ENCODE results near the gene TLK1.

DNA sequence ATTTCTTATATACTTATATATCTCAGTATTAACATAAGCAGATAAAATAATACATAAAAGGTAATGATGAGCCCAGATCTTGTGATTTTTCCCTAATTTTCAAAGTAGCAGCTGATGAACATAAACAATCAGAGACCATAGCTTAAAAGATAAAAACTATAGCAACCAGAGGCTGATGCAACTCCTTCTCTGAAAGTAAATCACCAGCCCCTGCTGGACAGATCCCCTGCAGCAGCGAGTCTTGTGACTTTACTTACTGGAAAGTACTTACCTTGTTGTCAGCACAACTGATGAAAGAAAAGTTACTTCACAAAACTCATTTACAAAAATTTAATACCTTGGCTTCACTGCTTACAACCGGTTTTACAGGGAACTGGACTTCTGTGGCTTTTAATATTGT lies 164.4 kb downstream of the TLK1 start:
- TF ChIP-seq YY1 (IDR thresholded peaks at IDR 0.05), result no peak
- TF ChIP-seq, protein P1, sequence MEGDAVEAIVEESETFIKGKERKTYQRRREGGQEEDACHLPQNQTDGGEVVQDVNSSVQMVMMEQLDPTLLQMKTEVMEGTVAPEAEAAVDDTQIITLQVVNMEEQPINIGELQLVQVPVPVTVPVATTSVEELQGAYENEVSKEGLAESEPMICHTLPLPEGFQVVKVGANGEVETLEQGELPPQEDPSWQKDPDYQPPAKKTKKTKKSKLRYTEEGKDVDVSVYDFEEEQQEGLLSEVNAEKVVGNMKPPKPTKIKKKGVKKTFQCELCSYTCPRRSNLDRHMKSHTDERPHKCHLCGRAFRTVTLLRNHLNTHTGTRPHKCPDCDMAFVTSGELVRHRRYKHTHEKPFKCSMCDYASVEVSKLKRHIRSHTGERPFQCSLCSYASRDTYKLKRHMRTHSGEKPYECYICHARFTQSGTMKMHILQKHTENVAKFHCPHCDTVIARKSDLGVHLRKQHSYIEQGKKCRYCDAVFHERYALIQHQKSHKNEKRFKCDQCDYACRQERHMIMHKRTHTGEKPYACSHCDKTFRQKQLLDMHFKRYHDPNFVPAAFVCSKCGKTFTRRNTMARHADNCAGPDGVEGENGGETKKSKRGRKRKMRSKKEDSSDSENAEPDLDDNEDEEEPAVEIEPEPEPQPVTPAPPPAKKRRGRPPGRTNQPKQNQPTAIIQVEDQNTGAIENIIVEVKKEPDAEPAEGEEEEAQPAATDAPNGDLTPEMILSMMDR (IDR thresholded peaks at IDR 0.05; ENCODE audit: low read depth, low read length, missing input control), result no peak
- no peak for TF ChIP-seq SP1 (IDR thresholded peaks at IDR 0.05)
- no peak for TF ChIP-seq RAD21 (IDR thresholded peaks at IDR 0.05)
- TF ChIP-seq EGR1 (IDR thresholded peaks at IDR 0.05; ENCODE audit: low read depth in 2 of 2), result no peak
- TF ChIP-seq, protein P2, sequence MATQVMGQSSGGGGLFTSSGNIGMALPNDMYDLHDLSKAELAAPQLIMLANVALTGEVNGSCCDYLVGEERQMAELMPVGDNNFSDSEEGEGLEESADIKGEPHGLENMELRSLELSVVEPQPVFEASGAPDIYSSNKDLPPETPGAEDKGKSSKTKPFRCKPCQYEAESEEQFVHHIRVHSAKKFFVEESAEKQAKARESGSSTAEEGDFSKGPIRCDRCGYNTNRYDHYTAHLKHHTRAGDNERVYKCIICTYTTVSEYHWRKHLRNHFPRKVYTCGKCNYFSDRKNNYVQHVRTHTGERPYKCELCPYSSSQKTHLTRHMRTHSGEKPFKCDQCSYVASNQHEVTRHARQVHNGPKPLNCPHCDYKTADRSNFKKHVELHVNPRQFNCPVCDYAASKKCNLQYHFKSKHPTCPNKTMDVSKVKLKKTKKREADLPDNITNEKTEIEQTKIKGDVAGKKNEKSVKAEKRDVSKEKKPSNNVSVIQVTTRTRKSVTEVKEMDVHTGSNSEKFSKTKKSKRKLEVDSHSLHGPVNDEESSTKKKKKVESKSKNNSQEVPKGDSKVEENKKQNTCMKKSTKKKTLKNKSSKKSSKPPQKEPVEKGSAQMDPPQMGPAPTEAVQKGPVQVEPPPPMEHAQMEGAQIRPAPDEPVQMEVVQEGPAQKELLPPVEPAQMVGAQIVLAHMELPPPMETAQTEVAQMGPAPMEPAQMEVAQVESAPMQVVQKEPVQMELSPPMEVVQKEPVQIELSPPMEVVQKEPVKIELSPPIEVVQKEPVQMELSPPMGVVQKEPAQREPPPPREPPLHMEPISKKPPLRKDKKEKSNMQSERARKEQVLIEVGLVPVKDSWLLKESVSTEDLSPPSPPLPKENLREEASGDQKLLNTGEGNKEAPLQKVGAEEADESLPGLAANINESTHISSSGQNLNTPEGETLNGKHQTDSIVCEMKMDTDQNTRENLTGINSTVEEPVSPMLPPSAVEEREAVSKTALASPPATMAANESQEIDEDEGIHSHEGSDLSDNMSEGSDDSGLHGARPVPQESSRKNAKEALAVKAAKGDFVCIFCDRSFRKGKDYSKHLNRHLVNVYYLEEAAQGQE (IDR thresholded peaks at IDR 0.05), result no peak
- TF ChIP-seq MAX (IDR thresholded peaks at IDR 0.05), result no peak
